Measurements from ENCODE around the gene MYOC.

DNA sequence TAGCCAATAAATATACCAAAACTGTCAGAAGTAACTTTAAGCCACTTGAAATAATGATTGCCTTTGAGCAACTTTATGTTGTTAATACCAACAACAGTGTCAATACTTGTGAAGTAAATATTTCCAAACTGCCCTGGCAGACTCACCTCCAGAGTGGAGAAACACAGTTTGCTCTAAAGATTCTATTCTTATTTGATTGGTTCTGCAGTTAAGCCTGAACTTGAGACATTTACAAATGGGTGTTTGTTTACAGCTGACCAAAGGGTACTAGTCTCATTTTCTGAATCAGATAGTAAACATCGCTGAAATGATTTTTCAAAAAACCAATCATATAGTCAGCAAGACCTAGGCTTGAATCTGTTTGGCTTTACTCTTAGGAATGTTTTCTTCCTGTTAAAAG is 1.3 kb upstream of the MYOC start:
- TF ChIP-seq, protein P1, sequence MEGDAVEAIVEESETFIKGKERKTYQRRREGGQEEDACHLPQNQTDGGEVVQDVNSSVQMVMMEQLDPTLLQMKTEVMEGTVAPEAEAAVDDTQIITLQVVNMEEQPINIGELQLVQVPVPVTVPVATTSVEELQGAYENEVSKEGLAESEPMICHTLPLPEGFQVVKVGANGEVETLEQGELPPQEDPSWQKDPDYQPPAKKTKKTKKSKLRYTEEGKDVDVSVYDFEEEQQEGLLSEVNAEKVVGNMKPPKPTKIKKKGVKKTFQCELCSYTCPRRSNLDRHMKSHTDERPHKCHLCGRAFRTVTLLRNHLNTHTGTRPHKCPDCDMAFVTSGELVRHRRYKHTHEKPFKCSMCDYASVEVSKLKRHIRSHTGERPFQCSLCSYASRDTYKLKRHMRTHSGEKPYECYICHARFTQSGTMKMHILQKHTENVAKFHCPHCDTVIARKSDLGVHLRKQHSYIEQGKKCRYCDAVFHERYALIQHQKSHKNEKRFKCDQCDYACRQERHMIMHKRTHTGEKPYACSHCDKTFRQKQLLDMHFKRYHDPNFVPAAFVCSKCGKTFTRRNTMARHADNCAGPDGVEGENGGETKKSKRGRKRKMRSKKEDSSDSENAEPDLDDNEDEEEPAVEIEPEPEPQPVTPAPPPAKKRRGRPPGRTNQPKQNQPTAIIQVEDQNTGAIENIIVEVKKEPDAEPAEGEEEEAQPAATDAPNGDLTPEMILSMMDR (conservative IDR thresholded peaks at IDR 0.05) = no peak
- TF ChIP-seq ZFX (IDR thresholded peaks at IDR 0.05) = no peak
